ENCODE data around the gene TLDC2.

DNA sequence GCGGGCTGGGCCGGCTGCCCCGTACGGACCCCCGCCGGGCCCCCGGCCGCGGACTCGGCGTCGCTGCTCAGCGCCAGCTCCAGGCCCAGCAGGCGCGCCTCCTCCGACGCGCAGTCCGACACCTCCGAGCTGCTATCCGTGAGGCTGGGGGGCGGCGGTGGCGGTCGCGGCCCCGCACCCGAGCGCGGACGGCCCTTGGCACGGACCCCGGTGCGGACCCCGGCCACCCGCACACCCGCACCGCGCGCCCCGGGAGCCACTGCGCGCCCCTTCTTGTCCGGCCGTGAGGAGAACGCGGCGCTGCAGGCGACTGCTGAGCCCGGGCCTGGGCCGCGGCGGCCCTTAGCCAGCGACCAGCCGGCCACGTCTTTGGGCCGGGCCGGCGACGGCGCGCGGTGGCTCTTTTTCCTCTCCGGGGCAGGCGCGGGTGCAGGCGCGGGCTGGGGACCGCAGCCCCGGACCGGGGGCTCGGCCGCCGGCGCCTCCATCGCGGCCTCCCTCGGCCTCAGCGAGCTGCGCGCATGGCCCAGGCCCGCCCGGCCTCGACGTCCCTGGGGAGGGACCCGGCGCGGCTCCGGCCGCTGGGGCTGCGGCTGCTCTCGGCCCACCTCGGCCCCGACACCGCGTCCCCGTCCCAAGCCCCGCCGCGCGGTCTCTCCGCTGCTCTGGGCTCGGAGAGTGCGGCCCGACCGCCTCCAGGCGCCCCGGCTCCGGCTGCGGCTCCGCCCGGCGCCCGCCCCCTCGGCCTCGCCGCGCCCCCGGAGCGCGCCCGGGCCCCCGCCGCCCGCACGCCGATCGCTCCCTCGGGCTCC, 12.9 kb upstream of the TLDC2 start:
- TF ChIP-seq POLR2A (IDR thresholded peaks at IDR 0.05; ENCODE audit: low read length) (no peak), GATA1 (IDR thresholded peaks at IDR 0.05; ENCODE audit: low read depth, low read length) (no peak)

All from erythroblast (primary cell).